ENCODE measurements around the gene PRKAR2A. TPM values are rescaled to one million over a fixed set of nuclear protein-coding genes. Genes with fewer than 3 reads are reported as not detected.
"Not testable (repeated sequence)": the region's sequence is repeated elsewhere in the genome, so short reads cannot be mapped to it uniquely, and the experiment has no call there.

The PRKAR2A gene
- total and polyA plus RNA-seq, 8 donors = 4.2 to 33.9 (median 22.3) TPM

GRCh38 chr3:48819234-48820221 lies 28.1 kb downstream of the PRKAR2A start:
- Histone ChIP-seq H3K27me3 (no peaks in the 10 kb centered on the region), H3K27ac (no peak overlapping the region), H3K9me3 (no peaks in the 10 kb centered on the region), H3K36me3 (no peaks in the 10 kb centered on the region), H3K4me1 (peaks cover 0 to 8% (median 5%) of the 10 kb centered on the region in 3 donors), H3K4me3 (no peak overlapping the region)
- TF ChIP-seq CTCF (IDR thresholded peaks at IDR 0.05) = no peak
- ATAC-seq = no peak
- FAIRE-seq = no peak
- DNase-seq = no peak
- intact Hi-C loops (cut with DNase I) = no loop called here
- WGBS, 2 donors = 91 to 98% methylated on average over 7 of the region's 7 CpGs

- no peak overlapping the region for H3K27ac ChIP-seq
- FAIRE-seq (no peak), DNase-seq (no peak), ATAC-seq (no peak)
- H3K27me3 ChIP-seq = no peaks in the 10 kb centered on the region
- H3K36me3 ChIP-seq = no peaks in the 10 kb centered on the region
- TF ChIP-seq CTCF (IDR thresholded peaks at IDR 0.05) = no peak
- no peak overlapping the region for H3K4me3 ChIP-seq
- H3K9me3 ChIP-seq = no peaks in the 10 kb centered on the region
- 72 to 83% methylated on average over 3 of the region's 3 CpGs for WGBS, 2 donors
- no peaks in the 10 kb centered on the region for H3K4me1 ChIP-seq
- intact Hi-C loops (cut with DNase I) = no loop called here
These were observed 36.1 kb downstream of the PRKAR2A start for GRCh38 chr3:48811524-48811923.

GRCh38 chr3:48804930-48805329 lies 42.7 kb downstream of the PRKAR2A start:
- no peak for FAIRE-seq

GRCh38 chr3:48800831-48801230 lies 46.8 kb downstream of the PRKAR2A start:
- WGBS, 2 donors = 96 to 98% methylated on average over 12 of the region's 12 CpGs
- ATAC-seq; H3K27me3 ChIP-seq; H3K4me3 ChIP-seq; H3K9me3 ChIP-seq; DNase-seq; H3K36me3 ChIP-seq; FAIRE-seq; H3K4me1 ChIP-seq; H3K27ac ChIP-seq; intact Hi-C loops (cut with DNase I): not testable (repeated sequence)

More at GRCh38 chr3:48804930-48805329, 42.7 kb downstream of the PRKAR2A start:
- intact Hi-C loops (cut with DNase I) = no loop called here
- Histone ChIP-seq H3K36me3 (no peaks in the 10 kb centered on the region), H3K4me1 (no peaks in the 10 kb centered on the region), H3K27ac (no peak overlapping the region), H3K4me3 (no peak overlapping the region), H3K9me3 (no peaks in the 10 kb centered on the region), H3K27me3 (no peaks in the 10 kb centered on the region)
- no peak for DNase-seq
- TF ChIP-seq CTCF (IDR thresholded peaks at IDR 0.05) = no peak
- 95 to 98% methylated on average over 4 of the region's 4 CpGs for WGBS, 2 donors
- ATAC-seq = no peak

GRCh38 chr3:48798998-48799397 lies 48.7 kb downstream of the PRKAR2A start:
- DNase-seq (peak; percentile 38 to 65 (median 59)), ATAC-seq (peak; percentile 78 to 86 (median 81)), FAIRE-seq (no peak)
- Histone ChIP-seq H3K4me3 (no peak overlapping the region), H3K9me3 (no peaks in the 10 kb centered on the region), H3K27me3 (no peaks in the 10 kb centered on the region), H3K27ac (no peak overlapping the region), H3K4me1 (peaks cover 0 to 7% (median 6%) of the 10 kb centered on the region in 3 donors), H3K36me3 (no peaks in the 10 kb centered on the region)
- TF ChIP-seq CTCF (IDR thresholded peaks at IDR 0.05) = no peak
- intact Hi-C loops (cut with DNase I) = no loop called here
- 5 to 18% methylated on average over 1 of the region's 1 CpG for WGBS, 2 donors

All from pancreas (tissue), 10 donors.